Fibroblast of the conjunctiva (primary cell): Measurements from ENCODE around the gene CLIC3.
"Not testable (repeated sequence)": the region's sequence is repeated elsewhere in the genome, so short reads cannot be mapped to it uniquely, and the experiment has no call there.

Experiments
- DNase-seq: peaks from one replicate; pipeline ENCODE4 v3.0.0-alpha.2; 2010; ENCODE audit warnings: low read depth

Gene CLIC3

GRCh38 chr9:136996361-136997292, at the start of gene CLIC3:
Gene CLIC3 (minus strand): TSS chr9:136996568. CDS start chr9:136996543, 25 bp downstream.
- no peak for DNase-seq

- no peak for DNase-seq
These were observed 49.1 kb upstream of the CLIC3 start for GRCh38 chr9:137045294-137046087.

- no peak for DNase-seq
These were observed 48.3 kb upstream of the CLIC3 start for GRCh38 chr9:137044502-137045177.

GRCh38 chr9:137044037-137044436, 47.7 kb upstream of the CLIC3 start:
- DNase-seq: no peak

GRCh38 chr9:137042751-137043727, 46.7 kb upstream of the CLIC3 start:
- no peak for DNase-seq

GRCh38 chr9:137041124-137041523, 44.8 kb upstream of the CLIC3 start:
- DNase-seq: no peak

- no peak for DNase-seq
These were observed 44.2 kb upstream of the CLIC3 start for GRCh38 chr9:137040568-137040967.

GRCh38 chr9:137039611-137040366, 43.4 kb upstream of the CLIC3 start:
- no peak for DNase-seq

- DNase-seq: no peak
These were observed 42.5 kb upstream of the CLIC3 start for GRCh38 chr9:137038916-137039315.

- DNase-seq: no peak
These were observed 41.1 kb upstream of the CLIC3 start for GRCh38 chr9:137037483-137037882.

GRCh38 chr9:137037035-137037434, 40.7 kb upstream of the CLIC3 start:
- no peak for DNase-seq

GRCh38 chr9:137035937-137036336, 39.6 kb upstream of the CLIC3 start:
- no peak for DNase-seq

- DNase-seq: no peak
These were observed 39.1 kb upstream of the CLIC3 start for GRCh38 chr9:137035507-137035834.

GRCh38 chr9:137034709-137035506, 38.5 kb upstream of the CLIC3 start:
- DNase-seq: peak; percentile 77

GRCh38 chr9:137034039-137034708, 37.8 kb upstream of the CLIC3 start:
- no peak for DNase-seq

- DNase-seq: not testable (repeated sequence)
These were observed 37.1 kb upstream of the CLIC3 start for GRCh38 chr9:137033481-137033880.

GRCh38 chr9:137032858-137033257, 36.5 kb upstream of the CLIC3 start:
- no peak for DNase-seq

GRCh38 chr9:137031904-137032640, 35.7 kb upstream of the CLIC3 start, which contains the start of gene FUT7:
Gene FUT7 (minus strand): TSS chr9:137032088. CDS start chr9:137031991, 97 bp downstream.
- no peak for DNase-seq
